ENCODE results near the gene BRDT.
"Not testable (repeated sequence)": the region's sequence is repeated elsewhere in the genome, so short reads cannot be mapped to it uniquely, and the experiment has no call there.

Gene BRDT

DNA sequence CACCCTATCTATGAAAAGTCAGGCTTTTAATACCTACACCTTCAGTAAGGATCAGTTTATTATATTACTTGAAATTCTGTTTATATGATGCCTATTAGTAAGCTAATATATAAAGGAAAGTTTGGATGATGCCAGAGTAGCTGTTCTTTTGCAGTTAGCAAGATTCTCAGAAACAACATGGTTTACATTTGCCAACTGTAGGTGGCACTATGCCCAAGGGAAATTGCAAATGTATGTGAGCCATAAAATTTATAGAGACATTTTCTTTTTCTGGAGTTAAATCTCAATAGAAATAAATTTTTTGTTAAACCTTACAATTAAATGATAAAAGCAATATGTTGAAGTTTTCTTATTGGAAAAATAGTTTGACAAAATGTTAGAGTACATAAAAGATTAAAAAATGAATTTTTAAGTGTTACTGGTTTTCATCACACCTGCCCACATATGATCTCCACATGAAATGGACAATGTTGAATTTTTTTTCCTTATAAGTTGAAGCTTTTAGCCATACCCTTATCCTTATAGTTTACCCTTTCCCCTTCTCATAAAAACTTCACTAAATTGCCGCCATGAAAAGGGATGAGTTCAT lies 48.5 kb downstream of the BRDT start:
- peak; percentile 55 for DNase-seq

DNA sequence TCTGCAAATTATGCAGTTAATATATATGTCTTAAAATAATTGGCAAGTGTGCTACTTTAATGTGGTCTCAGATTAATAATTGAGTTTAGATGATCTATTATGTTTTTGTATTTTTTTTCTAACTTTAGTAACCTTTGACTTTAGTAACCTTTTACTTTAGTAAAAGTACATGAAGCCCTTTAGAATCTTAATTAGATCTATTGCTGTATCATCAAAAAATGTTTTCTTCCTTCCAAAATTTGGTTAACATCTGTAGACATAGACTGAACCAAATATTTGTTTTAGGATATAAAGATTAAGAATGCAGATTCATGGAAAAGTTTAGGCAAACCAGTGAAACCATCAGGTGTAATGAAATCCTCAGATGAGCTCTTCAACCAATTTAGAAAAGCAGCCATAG lies 54.9 kb downstream of the BRDT start:
- DNase-seq: no peak

DNA sequence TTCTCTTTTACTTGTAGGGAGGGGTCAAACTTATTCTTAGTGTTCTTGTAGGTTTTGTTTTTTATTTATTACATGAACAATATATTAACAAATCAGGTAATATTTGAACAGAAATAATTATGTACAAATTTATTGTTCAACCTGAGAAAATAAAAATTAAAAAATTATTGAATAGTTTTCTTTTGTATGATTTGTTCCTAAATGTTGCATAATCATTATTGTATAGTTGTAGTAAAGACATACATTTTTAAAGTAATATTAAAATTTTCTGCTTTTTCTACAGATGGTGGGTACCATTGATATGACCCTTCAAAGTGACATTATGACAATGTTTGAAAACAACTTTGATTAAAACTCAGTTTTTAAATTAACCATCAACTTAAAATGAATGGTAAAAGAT lies 64.7 kb downstream of the BRDT start:
- no peak for DNase-seq

DNA sequence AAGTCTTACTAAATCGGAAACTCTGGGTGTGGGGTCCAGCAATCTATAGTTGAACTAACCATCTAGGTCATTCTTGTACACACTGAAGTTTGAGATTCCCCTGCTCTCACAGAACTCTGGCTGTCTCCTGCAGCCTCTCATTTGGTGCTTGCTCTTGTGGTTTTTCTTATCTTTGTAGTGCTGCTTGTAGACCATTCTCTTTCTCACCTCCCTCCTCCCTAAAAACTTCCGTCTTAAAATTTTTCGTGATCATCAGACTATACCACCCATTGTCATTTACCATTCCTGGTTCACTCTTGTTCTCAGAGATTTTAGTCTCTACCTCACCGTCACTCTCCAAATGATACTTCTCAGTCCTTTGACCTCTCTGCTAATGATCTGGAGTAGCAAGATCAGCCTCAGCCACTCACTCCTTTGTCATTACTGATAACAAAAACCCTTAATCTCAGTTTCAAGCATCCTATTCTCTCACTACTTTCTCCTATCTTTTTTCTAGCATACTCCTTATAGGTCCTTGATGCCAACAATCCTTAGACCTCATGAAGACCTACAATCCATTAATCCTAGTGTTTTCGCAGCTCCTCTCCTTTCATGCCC lies 67.6 kb downstream of the BRDT start:
- DNase-seq: no peak

DNA sequence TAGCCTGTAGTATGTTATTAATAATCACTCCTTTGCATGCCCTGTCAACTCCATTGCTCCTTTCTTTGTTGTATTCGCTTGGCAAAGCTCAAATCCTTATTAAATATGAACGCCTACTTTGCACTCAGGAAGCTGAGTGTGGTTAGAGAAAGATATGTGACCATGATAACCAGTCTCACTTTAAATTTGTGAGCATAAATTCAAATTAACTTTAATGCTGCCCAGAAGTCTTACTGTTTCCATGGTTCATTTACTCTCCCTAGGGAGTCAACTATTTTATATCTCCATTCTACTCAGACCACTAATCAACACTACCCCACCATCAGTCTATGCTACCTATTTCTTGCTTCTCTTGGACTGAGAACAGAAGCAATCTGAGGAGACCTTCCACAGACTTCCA lies 68.5 kb downstream of the BRDT start:
- no peak for DNase-seq

DNA sequence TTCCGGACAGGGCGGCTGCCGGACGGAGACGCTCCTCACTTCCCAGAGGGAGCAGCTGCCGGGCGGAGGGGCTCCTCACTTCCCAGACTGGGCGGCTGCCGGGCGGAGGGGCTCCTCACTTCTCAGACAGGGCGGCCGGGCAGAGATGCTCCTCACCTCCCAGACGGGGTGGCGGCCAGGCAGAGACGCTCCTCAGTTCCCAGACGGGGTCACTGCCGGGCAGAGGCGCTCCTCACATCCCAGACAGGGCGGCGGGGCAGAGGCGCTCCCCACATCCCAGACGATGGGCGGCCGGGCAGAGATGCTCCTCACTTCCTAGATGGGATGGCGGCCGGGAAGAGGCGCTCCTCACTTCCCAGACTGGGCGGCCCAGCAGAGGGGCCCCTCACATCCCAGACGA lies 76.8 kb downstream of the BRDT start:
- not testable (repeated sequence) for DNase-seq

DNA sequence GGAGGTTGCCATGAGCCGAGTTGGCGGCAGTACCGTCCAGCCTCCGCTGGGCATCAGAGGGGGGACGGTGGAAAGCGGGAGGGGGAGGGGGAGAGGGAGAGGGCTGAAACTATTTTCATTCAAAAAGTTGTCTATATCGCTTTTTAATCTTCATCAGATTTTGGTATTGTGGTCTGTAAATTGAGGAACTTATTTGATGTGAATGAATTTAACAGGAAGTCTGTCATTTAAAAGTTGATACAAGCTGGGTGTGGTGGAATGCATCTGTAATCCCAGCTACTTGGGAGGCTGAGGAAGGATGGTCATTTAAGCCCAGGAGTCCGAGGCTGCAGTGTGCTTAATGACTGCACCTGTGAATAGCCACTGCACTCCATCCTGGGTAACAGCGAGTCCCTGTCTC lies 77.6 kb downstream of the BRDT start:
- no peak for DNase-seq

DNA sequence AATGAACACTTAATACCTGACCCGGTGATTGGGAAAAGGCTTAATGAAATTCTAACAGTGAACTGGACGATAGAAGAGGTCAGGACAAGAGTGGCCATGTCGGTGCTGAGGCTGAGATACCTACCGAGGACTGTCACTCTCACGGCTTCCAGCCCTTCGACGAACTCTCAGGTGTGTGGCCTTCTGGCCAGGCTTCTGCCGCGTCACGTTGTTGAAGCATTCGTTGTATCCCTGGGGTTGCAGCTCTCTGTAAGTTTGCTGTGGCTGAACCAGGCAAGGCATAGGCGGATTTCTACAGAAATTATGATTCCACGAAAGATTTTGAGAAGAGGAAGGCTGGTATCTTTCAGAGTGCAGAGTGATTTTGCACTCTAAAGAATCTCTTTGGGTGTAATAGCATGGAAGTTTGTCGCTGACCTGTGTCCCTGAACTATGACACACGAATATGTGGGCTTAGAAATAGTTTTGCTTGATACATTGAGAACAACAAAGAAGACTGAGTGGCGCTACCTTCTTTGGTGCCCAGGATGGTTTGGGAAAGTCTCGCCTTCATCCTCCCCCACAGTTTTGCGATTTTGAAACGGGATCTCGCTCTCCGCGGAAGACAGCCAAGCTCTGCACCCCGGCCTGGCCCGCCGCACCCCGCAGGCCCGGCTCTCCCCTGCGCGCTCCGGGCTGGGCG lies 80.2 kb downstream of the BRDT start:
- no peak for DNase-seq

DNA sequence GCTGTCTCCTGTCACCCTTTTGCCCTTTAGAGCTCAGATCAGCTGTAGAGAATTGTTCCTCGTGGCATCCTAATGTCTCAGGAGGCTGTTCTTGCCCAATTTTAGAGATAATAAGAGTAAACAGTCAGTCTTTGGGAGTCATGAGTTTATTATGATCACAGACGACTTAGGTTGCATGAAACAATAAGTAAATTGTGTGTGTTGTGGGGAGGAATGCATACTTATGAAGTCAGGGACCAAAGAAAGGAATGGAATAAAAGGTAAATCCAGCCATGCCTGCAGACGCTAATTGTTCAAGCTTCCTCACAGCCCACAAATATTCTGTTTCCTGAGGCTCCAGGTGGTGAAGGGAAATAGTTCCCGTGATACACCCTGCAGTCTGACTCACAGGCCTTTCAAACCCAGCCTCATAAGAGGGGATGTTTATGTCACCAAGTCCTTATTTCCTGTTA lies 81.5 kb downstream of the BRDT start:
- no peak for DNase-seq

DNA sequence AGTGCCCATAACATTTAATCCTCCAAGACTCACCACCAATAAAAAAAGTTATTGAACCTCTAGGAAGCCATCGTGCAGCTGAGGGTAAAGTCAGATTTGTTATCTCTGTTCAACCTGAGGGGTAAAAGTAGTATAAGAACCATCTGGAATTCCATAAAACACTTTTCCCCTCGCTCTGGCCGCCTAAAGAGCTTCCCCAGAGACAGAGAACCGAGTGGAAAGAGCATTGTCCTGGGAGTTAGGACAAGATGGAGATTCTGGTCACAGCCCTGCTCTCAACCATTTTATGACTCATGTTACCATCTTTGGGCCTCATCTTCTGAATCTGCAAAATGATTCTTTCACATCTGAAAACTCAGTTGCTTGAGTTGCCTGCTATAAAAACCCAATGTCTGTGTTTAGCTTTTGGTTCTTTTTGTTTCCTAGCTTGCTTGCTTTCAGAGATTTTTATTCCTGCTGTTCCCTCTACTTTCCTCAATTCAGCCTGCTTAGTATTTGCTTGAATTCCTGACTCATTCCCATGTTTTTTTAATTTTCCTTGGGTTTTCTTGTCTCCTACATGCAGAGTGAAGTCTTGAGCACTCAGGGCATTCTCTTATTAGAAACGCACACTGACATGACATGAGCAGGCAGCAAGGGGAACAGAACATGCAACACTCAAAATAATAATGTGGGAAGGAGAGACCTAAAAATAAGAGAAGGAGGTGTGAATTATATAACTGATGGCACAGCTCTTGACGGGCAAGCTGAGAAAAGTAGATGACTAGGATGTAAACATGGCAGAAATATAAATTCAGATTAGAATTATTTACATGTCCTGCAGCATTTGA lies 82.3 kb downstream of the BRDT start:
- DNase-seq: no peak

DNA sequence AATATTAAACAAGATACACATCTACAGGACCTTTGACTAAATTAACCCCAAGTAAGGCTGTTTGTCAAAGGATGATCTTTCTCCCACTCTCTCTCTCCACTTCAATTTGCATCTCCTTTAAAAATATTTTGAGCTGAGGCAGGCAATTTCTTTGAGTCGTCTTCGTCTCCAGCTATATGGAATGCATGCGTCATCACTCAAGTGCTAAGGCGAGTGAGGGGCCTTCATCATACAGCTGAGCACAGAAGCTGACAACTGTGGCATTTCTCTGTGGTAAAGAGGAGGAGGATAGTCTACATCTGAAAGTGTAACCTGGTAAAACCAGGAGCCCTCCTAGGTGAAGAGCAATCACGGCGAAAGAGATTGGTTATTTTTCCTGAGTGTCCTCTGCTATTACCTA lies 88.2 kb downstream of the BRDT start:
- no peak for DNase-seq

DNA sequence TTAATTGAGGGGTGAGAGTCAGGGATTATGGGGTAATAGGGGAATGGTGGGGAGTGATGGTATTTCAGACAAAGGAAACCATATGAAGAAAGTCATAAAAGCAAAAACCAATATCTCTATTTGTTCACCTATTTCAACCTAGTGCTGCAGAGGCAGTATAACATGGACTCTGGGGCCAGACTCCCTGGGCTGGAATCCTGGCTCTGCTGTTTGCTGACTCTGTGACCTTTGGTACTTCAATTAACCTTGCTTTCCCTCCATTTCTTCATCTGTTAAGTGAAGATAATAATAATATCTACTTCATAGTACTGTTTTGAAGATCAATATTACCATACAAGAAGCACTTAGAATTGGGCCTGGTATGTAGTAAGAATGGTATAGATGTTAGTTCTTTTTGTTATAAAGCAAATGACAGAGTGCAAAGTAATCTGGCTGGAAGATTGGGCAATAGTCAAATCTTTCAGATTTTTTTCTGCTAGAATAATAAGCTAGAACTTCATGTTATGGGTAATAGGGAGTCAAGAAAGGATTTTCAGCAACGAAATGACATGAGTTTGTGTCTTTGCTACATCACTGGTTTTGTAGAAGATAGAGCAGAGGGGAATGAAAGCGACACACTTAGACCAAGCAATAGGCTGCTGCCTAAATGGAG lies 89.6 kb downstream of the BRDT start:
- no peak for DNase-seq

DNA sequence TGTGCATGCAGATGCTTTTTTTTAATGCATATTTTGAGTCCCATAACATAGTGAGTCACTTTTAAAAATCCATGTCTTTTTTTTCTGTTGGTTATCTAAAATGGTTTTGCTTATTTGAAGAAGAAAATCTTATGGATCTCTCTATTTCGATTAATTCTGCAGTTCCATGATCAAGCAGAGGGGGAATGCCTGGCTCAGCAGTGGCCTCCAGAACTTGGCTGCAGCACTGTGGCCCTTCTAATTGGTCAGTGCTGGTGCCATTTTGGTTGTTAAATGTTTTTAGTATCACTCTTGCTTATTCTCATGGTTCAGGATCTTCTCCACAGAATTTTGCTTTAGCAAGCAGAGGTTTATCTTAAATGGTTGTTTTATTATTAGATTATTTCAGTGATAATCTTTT lies 91.8 kb downstream of the BRDT start:
- no peak for DNase-seq

DNA sequence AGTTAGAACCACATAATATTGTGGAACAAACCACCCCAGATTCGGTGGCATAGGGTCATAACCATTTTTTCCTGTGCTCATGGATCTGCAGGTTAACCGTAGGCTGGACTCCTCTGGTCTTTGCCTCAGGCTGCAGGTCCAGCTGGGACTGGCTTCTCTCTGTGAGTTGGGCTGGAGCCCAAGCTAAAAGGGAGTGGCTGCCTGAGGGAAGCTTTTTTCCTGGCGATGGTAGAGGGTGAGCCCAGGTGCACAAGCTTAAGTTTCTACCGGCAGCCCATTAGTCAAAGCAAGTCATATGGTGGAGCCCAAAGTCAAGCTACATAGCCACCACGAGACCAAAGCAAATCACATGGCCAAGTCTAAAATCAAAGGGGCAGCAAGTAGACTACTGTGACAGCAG lies 94.4 kb downstream of the BRDT start:
- DNase-seq: peak; percentile 40

DNA sequence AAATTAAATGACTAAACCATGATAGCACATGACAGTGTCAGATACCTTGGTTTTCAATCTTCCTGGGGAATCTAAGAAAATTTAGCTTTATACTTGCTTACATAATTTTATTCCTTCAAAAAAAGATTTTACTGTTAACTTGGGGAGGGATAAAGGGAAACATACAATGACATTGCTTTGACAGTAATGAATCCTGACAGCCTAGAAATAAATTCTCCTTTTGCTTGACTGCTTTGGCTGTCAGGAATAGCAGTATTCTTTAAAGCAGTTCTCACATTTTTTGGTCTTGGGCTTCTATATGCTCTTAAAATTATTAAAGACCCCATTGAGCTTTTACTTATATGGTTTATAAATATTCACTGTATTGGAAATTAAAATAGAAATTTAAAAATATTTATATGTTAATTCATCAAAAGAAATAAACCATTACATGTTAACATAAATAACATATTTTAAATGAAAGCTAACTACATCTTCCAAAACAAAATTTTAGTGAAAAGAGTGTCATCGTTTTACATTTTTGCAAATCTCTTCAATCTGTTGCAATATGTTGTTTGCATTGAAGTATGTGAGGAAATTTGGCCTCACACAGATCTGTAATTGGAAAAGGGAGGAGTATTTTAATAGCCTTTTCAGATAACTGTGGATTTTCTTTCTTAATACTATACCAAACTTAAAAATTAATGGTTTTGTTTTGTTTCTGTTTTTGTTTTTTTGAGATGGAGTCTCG lies 96.7 kb downstream of the BRDT start:
- DNase-seq: no peak

DNA sequence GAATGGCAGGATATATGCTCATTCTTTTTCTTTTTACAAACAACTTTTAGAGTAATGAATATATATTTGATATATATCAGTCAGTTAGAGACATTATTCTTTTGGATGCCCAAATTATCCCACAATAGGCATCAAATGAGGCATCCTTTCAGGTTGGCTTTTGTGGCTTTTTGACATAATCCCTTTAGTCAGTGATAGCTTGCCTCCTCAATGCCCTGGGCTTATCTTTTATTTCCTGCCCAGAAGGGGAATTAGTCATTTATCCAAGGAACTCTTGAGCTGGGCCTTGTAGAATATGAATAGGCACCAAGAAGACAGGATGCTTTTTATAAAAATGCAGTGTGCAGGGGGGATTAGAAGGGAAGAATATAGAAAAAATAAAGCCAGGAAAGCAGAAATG lies 102.7 kb downstream of the BRDT start:
- peak; percentile 64 for DNase-seq
